Measurements from ENCODE around the gene IFNGR1. TPM values are rescaled to one million over a fixed set of nuclear protein-coding genes. Genes with fewer than 3 reads are reported as not detected.

IFNGR1 gene
- total RNA-seq, 4 donors from 2014 or later = 44.6 to 136 (median 75.6) TPM

DNA sequence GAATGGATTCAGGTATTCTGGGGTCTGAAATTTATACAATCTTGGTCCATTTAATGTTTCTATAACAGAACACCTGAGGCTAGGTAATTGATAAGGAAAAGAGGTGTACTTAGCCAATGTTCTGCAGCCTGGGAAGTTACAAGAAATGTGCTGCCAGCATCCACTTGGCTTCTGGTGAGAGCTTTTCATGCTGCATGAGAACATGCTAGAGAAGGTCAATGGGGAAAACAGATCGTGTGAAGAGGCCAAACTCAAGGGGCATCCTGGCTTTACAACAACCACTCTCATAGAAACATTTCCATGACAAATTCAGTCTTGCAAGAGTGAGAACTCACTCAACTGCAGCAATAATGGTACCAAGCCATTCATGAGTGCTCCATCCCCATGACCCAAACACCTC, 62.5 kb downstream of the IFNGR1 start:
- H3K36me3 ChIP-seq = no peaks in the 10 kb centered on the region
- H3K4me1 ChIP-seq = no peaks in the 10 kb centered on the region
- H3K4me3 ChIP-seq = no peak overlapping the region
- H3K9me3 ChIP-seq = no peaks in the 10 kb centered on the region
- no peak for DNase-seq
- H3K27ac ChIP-seq = no peak overlapping the region
- TF ChIP-seq POLR2A (IDR thresholded peaks at IDR 0.05) = no peak
- TF ChIP-seq, protein P1, sequence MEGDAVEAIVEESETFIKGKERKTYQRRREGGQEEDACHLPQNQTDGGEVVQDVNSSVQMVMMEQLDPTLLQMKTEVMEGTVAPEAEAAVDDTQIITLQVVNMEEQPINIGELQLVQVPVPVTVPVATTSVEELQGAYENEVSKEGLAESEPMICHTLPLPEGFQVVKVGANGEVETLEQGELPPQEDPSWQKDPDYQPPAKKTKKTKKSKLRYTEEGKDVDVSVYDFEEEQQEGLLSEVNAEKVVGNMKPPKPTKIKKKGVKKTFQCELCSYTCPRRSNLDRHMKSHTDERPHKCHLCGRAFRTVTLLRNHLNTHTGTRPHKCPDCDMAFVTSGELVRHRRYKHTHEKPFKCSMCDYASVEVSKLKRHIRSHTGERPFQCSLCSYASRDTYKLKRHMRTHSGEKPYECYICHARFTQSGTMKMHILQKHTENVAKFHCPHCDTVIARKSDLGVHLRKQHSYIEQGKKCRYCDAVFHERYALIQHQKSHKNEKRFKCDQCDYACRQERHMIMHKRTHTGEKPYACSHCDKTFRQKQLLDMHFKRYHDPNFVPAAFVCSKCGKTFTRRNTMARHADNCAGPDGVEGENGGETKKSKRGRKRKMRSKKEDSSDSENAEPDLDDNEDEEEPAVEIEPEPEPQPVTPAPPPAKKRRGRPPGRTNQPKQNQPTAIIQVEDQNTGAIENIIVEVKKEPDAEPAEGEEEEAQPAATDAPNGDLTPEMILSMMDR (IDR thresholded peaks at IDR 0.05) = no peak
- no peaks in the 10 kb centered on the region for H3K27me3 ChIP-seq

DNA sequence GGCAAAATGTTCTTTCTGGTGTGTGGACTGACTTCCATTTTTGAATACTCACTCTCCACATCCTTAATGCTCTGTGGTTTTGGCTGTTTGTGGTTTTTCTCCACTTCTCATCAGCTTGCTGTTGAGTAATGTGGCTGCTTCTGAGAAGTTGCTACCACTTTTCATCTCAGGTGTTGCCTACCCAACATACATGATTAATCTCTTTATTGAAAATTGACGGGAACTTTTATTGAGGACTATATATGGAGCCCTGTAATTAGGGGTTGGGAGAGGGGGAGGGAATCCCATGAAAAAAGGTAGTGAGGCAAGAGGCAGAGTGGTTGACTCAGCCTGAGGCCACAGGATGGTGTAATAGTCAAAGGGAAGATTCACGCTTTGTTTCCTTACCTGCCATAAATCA, 63.4 kb downstream of the IFNGR1 start:
- H3K4me1 ChIP-seq = no peaks in the 10 kb centered on the region
- H3K9me3 ChIP-seq = no peaks in the 10 kb centered on the region
- no peak overlapping the region for H3K27ac ChIP-seq
- DNase-seq = no peak
- H3K36me3 ChIP-seq = no peaks in the 10 kb centered on the region
- no peak overlapping the region for H3K4me3 ChIP-seq
- TF ChIP-seq POLR2A (IDR thresholded peaks at IDR 0.05) = no peak
- TF ChIP-seq, protein P1 (IDR thresholded peaks at IDR 0.05) = no peak
- H3K27me3 ChIP-seq = no peaks in the 10 kb centered on the region

DNA sequence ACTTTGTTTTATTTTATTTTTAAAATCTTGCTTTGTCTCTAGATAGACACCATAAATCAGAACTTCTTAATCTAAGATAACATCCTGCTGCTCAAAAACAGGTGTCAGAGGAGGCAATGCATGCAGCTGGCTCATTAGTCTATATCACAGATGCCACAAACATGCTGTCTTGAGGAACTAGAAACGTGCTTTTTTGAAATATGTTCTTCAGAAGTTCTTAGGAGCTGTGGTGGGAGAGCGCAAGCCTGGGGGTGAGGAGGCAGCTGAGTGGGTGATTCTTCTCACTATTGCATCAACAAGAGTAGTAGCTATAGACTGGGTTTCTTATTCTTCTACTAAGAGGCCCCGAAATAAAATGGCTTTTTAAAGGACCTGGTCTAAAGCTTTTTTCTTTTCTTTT, 69.1 kb downstream of the IFNGR1 start:
- Histone ChIP-seq H3K4me3 (no peak overlapping the region), H3K36me3 (no peaks in the 10 kb centered on the region), H3K4me1 (no peaks in the 10 kb centered on the region), H3K27ac (no peak overlapping the region), H3K27me3 (no peaks in the 10 kb centered on the region), H3K9me3 (no peaks in the 10 kb centered on the region)
- no peak for TF ChIP-seq POLR2A (IDR thresholded peaks at IDR 0.05)
- TF ChIP-seq, protein P1 (IDR thresholded peaks at IDR 0.05) = no peak
- no peak for DNase-seq

DNA sequence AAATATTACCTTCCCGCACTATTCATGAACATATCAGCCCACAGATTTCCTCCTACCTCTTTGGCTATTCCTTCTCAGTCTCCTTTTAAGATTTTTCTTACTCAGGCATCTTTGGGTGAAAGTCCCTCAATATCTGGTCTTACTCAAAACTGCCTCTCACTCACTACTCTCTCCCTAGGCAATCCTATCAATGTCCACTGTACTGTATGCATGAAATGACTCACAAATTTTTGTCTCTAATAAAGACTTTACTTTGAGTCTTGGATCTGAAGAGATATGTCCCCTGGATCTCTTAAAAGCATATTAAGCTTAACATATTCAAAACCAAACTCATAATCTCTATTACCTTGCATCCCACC, 70.2 kb downstream of the IFNGR1 start:
- H3K9me3 ChIP-seq = no peaks in the 10 kb centered on the region
- H3K4me1 ChIP-seq = no peaks in the 10 kb centered on the region
- TF ChIP-seq, protein P1 (IDR thresholded peaks at IDR 0.05) = no peak
- no peak for TF ChIP-seq POLR2A (IDR thresholded peaks at IDR 0.05)
- H3K36me3 ChIP-seq = no peaks in the 10 kb centered on the region
- no peaks in the 10 kb centered on the region for H3K27me3 ChIP-seq
- no peak for DNase-seq
- H3K4me3 ChIP-seq = no peak overlapping the region
- no peak overlapping the region for H3K27ac ChIP-seq

DNA sequence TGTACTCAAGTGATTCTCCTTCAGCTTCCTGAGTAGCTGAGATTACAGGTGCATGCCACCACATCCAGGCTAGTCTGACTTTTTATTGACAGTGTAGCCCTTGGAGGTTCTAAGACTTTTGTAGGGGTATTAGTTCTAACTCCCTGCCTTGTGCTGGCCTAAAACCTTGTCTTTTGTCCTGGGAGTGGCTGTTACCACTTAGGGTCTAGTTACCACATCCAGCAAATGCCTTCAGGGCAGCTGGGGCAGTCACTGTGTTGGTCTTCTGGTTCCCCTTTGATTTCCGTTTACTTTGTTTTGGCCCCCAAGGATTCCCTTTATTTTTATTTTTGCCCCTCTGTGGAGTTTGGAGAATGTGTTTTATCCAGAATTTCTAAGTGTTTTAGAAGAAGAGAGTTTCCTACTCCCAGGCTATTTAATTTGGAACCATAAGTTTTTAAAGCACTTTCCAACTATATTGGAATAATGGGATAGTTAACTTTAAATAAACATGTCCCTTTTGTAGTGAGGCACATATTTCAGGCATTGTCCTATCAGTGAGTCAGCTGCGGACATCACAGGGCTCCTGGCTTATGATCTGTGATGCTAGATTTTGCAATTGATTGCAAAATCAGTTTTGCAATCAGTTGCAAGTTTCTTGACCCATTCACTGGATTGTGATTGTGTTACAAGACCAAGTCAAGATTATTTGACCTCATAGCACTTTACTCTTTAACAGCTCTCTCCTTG, 70.7 kb downstream of the IFNGR1 start:
- Histone ChIP-seq H3K27ac (no peak overlapping the region), H3K27me3 (no peaks in the 10 kb centered on the region), H3K4me1 (no peaks in the 10 kb centered on the region), H3K4me3 (no peak overlapping the region), H3K36me3 (no peaks in the 10 kb centered on the region), H3K9me3 (no peaks in the 10 kb centered on the region)
- DNase-seq = no peak
- TF ChIP-seq, protein P1 (IDR thresholded peaks at IDR 0.05) = no peak
- no peak for TF ChIP-seq POLR2A (IDR thresholded peaks at IDR 0.05)

Other genes with a start within 250 kb of the IFNGR1 start
- 1 to 10 TPM in 2 of 4 donors, under 1 TPM in 1, not detected in 1; 0.47 to 2.5 (median 1.7) TPM for gene IL20RA, start 174.4 kb downstream of the IFNGR1 start, total RNA-seq
- gene IL22RA2, start 45.7 kb downstream of the IFNGR1 start, total RNA-seq = not detected